HG03097 (cell line): ENCODE measurements around the gene TAS1R2.
"Not testable (repeated sequence)": the region's sequence is repeated elsewhere in the genome, so short reads cannot be mapped to it uniquely, and the experiment has no call there.

Experiments used
- ATAC-seq: cut with Tn5 transposase; IDR thresholded peaks from one replicate; pipeline ENCODE4 v1.9.1; 2021; ENCODE audit not compliant: unreplicated experiment, low FRiP score

Gene TAS1R2

GRCh38 chr1:18859560-18859959, at the start of gene TAS1R2:
TAS1R2 (minus strand) TSS chr1:18859660; CDS start chr1:18859660, 0 bp downstream.
- ATAC-seq = no peak

DNA sequence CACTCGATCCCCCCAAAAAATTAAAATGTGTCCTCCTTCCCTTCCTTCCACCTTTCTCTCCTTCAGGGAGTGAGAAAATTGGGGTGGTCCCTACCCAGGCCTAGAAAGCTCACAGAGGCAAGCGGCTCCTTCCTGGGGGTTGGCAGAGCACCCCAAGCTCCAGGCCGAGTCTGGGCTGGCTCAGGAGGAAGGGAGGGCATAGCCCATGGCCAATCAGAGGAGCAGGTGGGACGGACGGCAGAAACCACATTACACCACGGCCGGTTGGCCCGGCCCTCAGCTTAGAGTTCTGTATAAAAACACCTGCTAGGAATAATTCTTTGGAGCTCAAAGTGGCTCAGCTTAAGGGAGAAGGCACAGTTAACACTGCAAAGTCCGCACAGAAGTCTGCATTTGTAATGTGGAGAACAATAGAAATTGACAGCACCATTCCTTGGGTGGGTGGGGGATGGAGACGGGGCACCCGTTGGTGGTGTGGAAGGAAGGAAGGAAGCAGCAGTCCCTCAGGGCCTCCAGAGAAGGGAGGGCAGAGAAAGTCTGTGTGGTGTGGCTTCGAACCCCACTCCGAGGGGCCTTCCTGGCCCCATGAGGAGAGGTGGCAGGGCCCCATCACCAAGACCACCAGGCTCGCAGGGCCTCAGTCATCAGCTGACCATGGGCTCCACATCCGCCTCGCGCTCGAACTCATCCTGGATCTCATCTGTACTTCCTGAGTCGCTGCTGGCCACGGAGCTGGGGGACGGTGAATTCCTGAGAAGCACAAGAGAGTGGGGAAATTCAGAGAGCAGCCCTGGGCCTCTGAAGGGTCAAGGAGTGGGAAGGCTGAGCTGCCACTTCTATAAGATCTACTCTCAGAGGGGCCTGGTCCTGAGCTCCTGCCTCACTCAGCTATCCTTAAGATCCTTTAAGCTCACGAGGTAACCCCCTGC, 48.7 kb upstream of the TAS1R2 start:
- ATAC-seq = no peak

DNA sequence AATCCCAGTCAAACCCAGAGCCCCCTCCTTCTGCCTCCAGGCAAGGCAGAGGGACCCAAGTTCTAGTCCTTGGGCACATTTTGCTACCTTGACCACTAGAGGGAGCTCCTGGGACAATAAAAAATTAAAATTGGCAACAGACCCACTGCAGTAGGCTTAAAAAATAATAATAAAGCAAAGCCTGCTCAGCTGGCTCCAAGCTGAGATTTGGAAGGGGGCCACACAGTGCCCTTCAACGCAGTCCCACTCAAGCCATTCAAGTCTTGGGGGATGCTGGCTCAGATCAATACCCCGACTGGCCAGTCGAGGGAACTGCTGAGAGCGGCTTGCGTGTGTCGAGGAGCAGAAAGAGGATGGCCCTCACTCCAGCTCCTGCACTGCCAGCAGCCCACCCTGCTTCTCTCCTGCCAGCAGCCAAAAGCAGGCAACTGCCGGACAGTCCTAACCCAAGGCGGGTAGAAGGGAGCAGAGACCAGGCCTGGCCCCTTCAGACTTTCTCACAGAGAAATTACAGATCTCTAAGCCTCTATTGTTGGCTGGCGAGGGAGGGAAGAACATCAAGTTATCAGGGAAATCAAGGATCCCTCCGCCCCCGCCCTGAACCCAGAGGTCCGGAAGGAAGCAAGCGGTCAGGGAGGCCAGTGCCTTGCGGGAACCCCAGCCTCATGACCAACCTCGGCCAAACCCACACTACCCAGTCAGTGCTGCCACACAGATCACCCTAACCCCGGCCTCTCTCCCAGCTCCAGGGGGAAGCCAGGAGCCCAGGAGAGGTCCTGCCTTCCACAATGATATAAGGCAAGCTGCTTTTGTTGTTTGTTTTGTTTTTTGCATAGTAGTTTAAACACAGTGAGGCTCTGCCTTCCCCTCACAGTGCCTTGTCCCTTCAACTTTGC, 47.8 kb upstream of the TAS1R2 start:
- no peak for ATAC-seq

DNA sequence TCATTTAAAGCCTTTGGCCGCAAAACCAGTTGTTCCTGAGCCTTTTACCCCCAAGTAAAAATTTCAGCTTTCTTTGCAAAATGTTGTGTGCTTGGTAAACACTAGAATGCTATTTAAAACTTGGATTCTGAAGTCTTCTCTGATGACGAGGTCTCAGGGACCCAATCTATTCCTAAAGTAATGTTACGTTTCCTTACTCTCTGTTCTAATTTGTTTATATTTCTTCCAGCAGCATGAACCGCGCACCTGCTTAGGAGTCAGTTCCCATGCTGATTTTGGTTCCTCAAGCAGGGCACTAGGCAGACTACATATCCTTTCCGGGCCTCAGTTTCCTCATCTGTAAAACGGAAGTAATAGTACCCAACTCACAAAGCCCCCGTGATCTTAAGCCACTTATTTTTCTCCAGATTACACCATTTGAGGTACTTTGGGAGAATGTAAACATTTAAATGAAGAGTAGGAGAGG, 43.9 kb upstream of the TAS1R2 start:
- no peak for ATAC-seq

- peak; percentile 91 for ATAC-seq
Measured at GRCh38 chr1:18902523-18903290, 43.2 kb upstream of the TAS1R2 start, which contains the start of gene ALDH4A1. ALDH4A1 (minus strand) TSS chr1:18902555; CDS start chr1:18902523, 32 bp downstream.

- ATAC-seq = no peak
Measured at GRCh38 chr1:18901952-18902522, 42.6 kb upstream of the TAS1R2 start.

DNA sequence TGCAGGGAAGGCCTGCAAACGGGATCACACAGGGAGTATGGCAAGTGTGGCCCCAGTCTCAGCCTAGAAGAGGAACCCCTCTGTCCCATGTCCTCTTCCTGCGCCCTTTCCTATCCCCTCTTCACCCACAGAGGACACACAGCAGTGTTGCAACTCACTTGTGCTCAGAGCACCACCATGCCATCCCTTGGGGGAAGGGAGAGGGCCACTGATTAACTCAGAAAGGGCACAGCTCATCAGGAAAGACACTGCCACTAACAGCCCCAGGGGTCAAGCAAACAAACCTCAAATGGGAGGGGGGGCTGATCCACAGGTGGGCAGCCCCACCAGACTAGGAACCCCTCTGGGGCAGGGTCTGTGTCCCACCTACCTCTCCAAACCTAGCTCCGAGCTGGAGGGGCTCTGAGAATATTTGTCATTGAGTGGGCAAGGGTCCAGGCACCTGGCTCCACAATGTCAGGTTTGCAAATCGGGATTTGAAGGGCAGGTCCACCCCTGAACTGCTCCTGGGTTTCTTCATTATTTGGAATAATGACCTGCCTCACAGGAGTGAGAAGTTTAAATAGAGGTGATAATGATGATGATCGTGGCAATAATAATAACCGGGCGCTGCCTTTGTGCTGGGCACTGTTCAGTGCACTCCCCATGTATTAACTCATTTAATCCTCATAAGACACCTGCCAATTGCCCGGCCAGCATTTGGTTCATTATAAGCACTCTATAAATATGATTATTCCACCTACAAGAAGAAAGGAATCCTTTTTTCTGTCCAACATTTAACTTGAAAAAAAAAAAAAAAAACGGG, 41.9 kb upstream of the TAS1R2 start:
- ATAC-seq = no peak

- ATAC-seq = no peak
Measured at GRCh38 chr1:18900303-18900841, 40.9 kb upstream of the TAS1R2 start.

- no peak for ATAC-seq
Measured at GRCh38 chr1:18899363-18900049, 40.0 kb upstream of the TAS1R2 start.

- no peak for ATAC-seq
Measured at GRCh38 chr1:18898567-18898966, 39.1 kb upstream of the TAS1R2 start.

DNA sequence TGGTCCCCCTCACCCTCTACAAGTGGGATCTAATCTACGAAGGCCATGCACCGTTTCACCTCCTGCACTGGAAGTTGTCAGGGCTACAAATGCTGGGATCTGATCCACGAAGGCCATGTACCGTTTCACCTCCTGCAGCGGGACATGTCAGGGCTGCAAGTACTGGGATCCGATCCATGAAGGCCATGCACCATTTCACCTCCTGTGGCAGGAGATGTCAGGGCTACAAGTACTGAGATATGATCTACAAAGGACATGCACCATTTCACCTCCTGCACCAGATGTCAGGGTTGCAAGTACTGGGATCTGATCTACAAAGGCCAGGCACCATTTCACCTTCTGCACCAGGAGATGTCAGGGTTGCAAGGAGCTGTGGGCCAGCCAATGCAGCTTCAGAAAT, 35.9 kb upstream of the TAS1R2 start:
- ATAC-seq = no peak

DNA sequence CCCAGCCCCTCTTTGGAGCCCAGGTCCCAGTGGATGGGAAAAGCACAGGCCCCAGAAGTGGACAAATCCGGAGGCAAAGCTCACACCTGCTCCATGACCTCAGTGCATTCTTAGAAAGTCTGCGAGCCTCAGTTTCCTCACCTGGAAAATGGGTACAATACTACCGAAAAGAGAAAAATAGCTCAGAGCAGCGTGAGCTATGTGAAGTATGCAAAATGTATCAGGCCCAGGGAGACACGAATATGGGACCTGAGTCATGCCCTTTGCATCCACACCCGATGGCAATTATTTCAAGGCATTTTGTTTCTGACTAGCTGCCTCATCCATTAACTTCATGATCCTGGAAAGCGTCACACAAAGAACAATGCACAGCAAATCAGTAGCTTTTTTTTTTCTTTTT, 33.7 kb upstream of the TAS1R2 start:
- ATAC-seq = no peak

GRCh38 chr1:18891858-18892257, 32.4 kb upstream of the TAS1R2 start:
- not testable (repeated sequence) for ATAC-seq

- no peak for ATAC-seq
Measured at GRCh38 chr1:18891426-18891780, 31.9 kb upstream of the TAS1R2 start.

- no peak for ATAC-seq
Measured at GRCh38 chr1:18890706-18891425, 31.4 kb upstream of the TAS1R2 start.

GRCh38 chr1:18886003-18886335, 26.5 kb upstream of the TAS1R2 start:
- no peak for ATAC-seq

GRCh38 chr1:18885311-18886002, 26.0 kb upstream of the TAS1R2 start:
- ATAC-seq = no peak
